Ascending aorta (tissue), 2 donors: Measurements from ENCODE around the gene COL6A2. TPM values are rescaled to one million over a fixed set of nuclear protein-coding genes. Genes with fewer than 3 reads are reported as not detected.

ENCODE experiments used
- DNase-seq, 2 donors: peaks; one replicate each; pipeline ENCODE4 v3.0.0-alpha.2; 2019; ENCODE audit warnings: low spot score in 2 of 2
- H3K27ac ChIP-seq, 2 donors: fragments of 200-600 bp; sonication (generic); one replicate each; pipeline ENCODE4 v1.5.1; 2016 to 2017; ENCODE audit warnings: mild to moderate bottlenecking in 1 of 2
- H3K27me3 ChIP-seq: fragments of 200-600 bp; sonication (generic); one replicate; pipeline ENCODE4 v1.5.1; 2017
- H3K36me3 ChIP-seq, 2 donors: fragments of 200-600 bp; sonication (generic); one replicate each; pipeline ENCODE4 v1.5.1; 2016
- H3K4me1 ChIP-seq, 2 donors: fragments of 200-600 bp; sonication (generic); one replicate each; pipeline ENCODE4 v1.5.1; 2016 to 2017; ENCODE audit warnings: mild to moderate bottlenecking in 1 of 2
- H3K4me3 ChIP-seq, 2 donors: fragments of 200-600 bp; sonication (generic); one replicate each; pipeline ENCODE4 v1.5.1; 2016 to 2017; ENCODE audit warnings: mild to moderate bottlenecking in 1 of 2
- H3K9me3 ChIP-seq, 2 donors: fragments of 200-600 bp; sonication (generic); one replicate each; pipeline ENCODE4 v1.5.1; 2016
- intact Hi-C: fragments of 100-400 bp; cut with DNase I; formaldehyde crosslinking; loops from one replicate; pipeline ENCODE4 v1.15.1; 2023
- total RNA-seq: library from RNA; depleted of rRNA; stranded (reverse); fragments of >200 nt; gene quantifications from one replicate; pipeline ENCODE4 v1.1.0, GENCODE V29; 2016
- TF ChIP-seq, protein P1 (sequence below), 3 experiments: fragments of 200-600 bp in 2 of 3; fragments of 450-650 bp in 1 of 3; sonication (generic) in 2 of 3; IDR thresholded peaks; one replicate each; pipeline ENCODE4 v1.5.1; 2016 to 2019; ENCODE audit warnings: antibody characterized with exemption in 3 of 3, mild to moderate bottlenecking in 1 of 3, moderate library complexity in 1 of 3

Gene COL6A2
- total RNA-seq, 1 donor from 2014 or later, result 1,704 TPM

- H3K27me3 ChIP-seq, result no peaks in the 10 kb centered on the region
Observed at GRCh38 chr21:46055863-46056281, 42.0 kb upstream of the COL6A2 start.

GRCh38 chr21:46056450-46056903, 41.4 kb upstream of the COL6A2 start:
- Histone ChIP-seq H3K9me3 (no peaks in the 10 kb centered on the region), H3K27ac (peak overlapping the region; percentile 94 to 99), H3K27me3 (no peaks in the 10 kb centered on the region), H3K4me1 (peaks cover 36 to 52% of the 10 kb centered on the region in 2 donors), H3K4me3 (peak overlapping the region in 1 of 2 donors; percentile 43), H3K36me3 (no peaks in the 10 kb centered on the region)
- peak; percentile 58 to 96 for DNase-seq
- TF ChIP-seq, protein P1, sequence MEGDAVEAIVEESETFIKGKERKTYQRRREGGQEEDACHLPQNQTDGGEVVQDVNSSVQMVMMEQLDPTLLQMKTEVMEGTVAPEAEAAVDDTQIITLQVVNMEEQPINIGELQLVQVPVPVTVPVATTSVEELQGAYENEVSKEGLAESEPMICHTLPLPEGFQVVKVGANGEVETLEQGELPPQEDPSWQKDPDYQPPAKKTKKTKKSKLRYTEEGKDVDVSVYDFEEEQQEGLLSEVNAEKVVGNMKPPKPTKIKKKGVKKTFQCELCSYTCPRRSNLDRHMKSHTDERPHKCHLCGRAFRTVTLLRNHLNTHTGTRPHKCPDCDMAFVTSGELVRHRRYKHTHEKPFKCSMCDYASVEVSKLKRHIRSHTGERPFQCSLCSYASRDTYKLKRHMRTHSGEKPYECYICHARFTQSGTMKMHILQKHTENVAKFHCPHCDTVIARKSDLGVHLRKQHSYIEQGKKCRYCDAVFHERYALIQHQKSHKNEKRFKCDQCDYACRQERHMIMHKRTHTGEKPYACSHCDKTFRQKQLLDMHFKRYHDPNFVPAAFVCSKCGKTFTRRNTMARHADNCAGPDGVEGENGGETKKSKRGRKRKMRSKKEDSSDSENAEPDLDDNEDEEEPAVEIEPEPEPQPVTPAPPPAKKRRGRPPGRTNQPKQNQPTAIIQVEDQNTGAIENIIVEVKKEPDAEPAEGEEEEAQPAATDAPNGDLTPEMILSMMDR (IDR thresholded peaks at IDR 0.05), result no peak
- intact Hi-C loops, result loop anchor here (1.0 to 2.0 kb wide), 2 partner anchors 36 to 82 kb away; no protein-coding TSS in a partner anchor

More at GRCh38 chr21:46055863-46056281, 42.0 kb upstream of the COL6A2 start:
- Histone ChIP-seq H3K4me3 (peak overlapping the region in 1 of 2 donors; percentile 43), H3K27ac (peak overlapping the region; percentile 94 to 99), H3K9me3 (no peaks in the 10 kb centered on the region), H3K4me1 (peaks cover 30 to 46% of the 10 kb centered on the region in 2 donors), H3K36me3 (no peaks in the 10 kb centered on the region)
- TF ChIP-seq, protein P1 (IDR thresholded peaks at IDR 0.05), result no peak
- DNase-seq, result peak in 1 of 2 donors; percentile 83
- intact Hi-C loops, result loop anchor here (1.0 to 2.0 kb wide), 2 partner anchors 36 to 81 kb away; no protein-coding TSS in a partner anchor

DNA sequence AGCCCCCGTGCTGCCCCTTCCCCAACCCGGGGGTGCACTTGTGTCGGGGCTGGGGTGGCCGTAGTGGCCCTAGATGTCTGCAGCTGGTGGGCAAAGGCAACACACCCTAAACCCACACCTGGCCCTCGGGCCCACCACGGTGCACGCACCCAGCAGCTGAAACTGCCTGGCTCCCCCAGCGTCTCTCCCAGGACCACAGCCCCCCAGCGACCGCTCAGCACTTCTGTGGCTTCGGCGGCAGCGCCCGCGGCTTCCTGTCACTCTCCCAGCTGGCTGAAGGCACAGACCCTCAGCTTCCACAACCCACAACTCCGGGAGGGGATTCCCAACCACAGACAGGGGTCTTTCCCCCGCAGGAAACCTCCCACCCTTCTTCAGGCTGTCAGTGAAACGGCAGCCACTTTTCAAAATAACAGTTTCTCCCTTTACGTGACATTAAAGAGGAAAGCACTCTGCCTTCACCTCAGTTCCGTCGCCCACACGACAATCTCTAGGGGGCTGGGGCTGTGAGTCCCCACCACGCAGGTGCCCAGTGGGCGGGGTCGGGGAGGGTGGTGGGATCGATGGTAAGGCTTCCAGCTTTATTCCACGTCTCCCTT, 40.7 kb upstream of the COL6A2 start:
- peak overlapping the region; percentile 94 to 99 for H3K27ac ChIP-seq
- no peaks in the 10 kb centered on the region for H3K36me3 ChIP-seq
- peak in 1 of 2 donors; percentile 63 for DNase-seq
- peaks cover 36 to 54% of the 10 kb centered on the region in 2 donors for H3K4me1 ChIP-seq
- TF ChIP-seq, protein P1 (IDR thresholded peaks at IDR 0.05), result no peak
- H3K27me3 ChIP-seq, result no peaks in the 10 kb centered on the region
- intact Hi-C loops, result loop anchor here (2.0 kb wide), 1 partner anchor 82 kb away; no protein-coding TSS in a partner anchor
- H3K9me3 ChIP-seq, result no peaks in the 10 kb centered on the region
- H3K4me3 ChIP-seq, result no peak overlapping the region

GRCh38 chr21:46057710-46058241, 40.1 kb upstream of the COL6A2 start:
- Histone ChIP-seq H3K4me1 (peaks cover 36 to 54% of the 10 kb centered on the region in 2 donors), H3K27me3 (no peaks in the 10 kb centered on the region), H3K9me3 (no peaks in the 10 kb centered on the region), H3K4me3 (no peak overlapping the region), H3K36me3 (no peaks in the 10 kb centered on the region), H3K27ac (peak overlapping the region; percentile 94 to 99)
- peak in 1 of 2 donors; percentile 59 for DNase-seq
- TF ChIP-seq, protein P1 (IDR thresholded peaks at IDR 0.05), result no peak
- intact Hi-C loops, result loop anchor here (2.0 kb wide), 1 partner anchor 83 kb away; no protein-coding TSS in a partner anchor

DNA sequence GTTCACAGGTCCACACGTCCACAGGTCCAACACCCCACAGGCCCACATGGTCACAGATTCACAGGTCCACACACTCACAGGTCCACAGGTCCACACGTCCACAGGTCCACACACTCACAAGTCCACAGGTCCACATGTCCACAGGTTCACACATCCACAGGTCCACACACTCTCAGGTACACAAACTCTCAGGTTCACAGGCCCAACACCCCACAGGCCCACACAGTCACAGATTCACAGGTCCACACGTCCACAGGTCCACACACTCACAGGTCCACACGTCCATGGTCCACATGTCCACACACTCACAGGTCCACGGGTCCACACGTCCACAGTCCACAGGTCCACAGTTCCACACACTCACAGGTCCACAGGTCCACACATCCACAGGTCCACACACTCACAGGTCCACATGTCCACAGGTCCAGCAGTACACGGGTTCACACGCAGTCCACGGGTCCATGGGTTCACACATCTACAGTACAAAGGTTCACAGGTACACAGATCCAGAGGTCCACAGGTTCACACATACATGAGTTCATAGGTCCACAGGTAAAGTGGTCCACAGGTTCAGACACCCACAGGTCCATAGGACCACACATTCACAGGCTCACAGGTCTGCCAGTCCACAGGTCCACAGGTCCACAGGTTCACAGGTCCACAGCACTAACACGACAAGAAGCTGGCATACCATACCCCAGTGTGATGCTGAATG, 39.3 kb upstream of the COL6A2 start:
- no peak overlapping the region for H3K4me3 ChIP-seq
- DNase-seq, result peak in 1 of 2 donors; percentile 58
- H3K27ac ChIP-seq, result peak overlapping the region; percentile 94 to 99
- intact Hi-C loops, result no loop called here
- no peaks in the 10 kb centered on the region for H3K9me3 ChIP-seq
- H3K4me1 ChIP-seq, result peaks cover 36 to 54% of the 10 kb centered on the region in 2 donors
- H3K36me3 ChIP-seq, result no peaks in the 10 kb centered on the region
- TF ChIP-seq, protein P1 (IDR thresholded peaks at IDR 0.05), result no peak
- no peaks in the 10 kb centered on the region for H3K27me3 ChIP-seq
